Bronchial epithelial cell (primary cell): ENCODE results near the gene MEIS1. TPM values are rescaled to one million over a fixed set of nuclear protein-coding genes. Genes with fewer than 3 reads are reported as not detected.

Experiments used
- DNase-seq: peaks from one replicate; pipeline ENCODE4 v3.0.0-alpha.2; 2010; ENCODE audit warnings: low read depth
- FAIRE-seq: peaks from 2 replicates; lab custom pipeline; 2011; peaks lifted over from hg19 to GRCh38; lab: Jason Lieb, UNC
- H3K27me3 ChIP-seq: 2 replicates; pipeline ENCODE4 v1.5.1; 2011; ENCODE audit warnings: low read length; ENCODE audit not compliant: control insufficient read depth, insufficient read depth
- H3K36me3 ChIP-seq: 2 replicates; pipeline ENCODE4 v1.5.1; 2011; ENCODE audit warnings: low read length; ENCODE audit not compliant: control insufficient read depth, insufficient read depth
- H3K4me3 ChIP-seq: 2 replicates; pipeline ENCODE4 v1.5.1; 2011; ENCODE audit warnings: mild to moderate bottlenecking, low read depth, low read length, control low read depth
- total RNA-seq: library from RNA; depleted of rRNA; stranded (reverse); fragments of >200 nt; gene quantifications from 2 replicates; pipeline ENCODE4 v1.2.1, GENCODE V29; 2014
- TF ChIP-seq, protein P1 (sequence below): IDR thresholded peaks from 2 replicates; pipeline ENCODE4 v1.5.1; 2011; ENCODE audit warnings: mild to moderate bottlenecking, moderate library complexity, low read length, control low read depth, inconsistent platforms; ENCODE audit not compliant: insufficient read depth, severe bottlenecking

The MEIS1 gene
- total RNA-seq, 1 donor from 2014 or later = 28.4 TPM

DNA sequence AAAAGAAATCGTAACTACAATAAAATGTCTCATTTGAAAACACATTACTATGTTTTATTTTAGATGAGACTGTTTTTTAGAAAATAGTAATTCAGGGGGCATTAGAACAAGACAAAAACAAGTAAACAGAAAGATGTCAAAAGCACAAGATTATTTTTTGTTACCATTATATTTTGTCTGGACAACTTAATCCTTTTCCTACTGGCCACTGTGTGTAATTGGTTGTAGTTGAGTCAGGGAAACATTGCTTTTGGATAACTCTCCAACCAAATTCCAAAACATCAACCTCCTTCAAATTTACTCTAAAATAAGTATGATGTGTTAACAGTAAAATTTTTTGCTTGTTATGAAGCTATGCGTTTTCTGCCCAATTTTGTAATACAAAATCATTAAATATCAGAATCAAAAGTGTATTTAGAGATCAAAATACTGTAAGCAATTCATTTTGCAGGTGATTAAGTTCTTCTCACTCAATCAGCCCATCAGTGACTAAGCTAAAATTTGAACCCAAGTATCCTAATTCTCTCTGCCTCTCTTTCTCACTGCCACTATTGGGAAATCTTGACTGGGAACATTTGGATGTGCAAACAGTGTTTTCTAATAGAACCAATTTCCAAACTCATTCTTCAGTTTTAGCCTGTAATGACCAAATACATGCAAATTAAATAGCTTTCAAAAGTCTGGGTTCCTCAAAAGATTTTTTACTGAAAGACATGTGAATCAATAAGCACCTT is 11.4 kb upstream of the MEIS1 start:
- TF ChIP-seq, protein P1, sequence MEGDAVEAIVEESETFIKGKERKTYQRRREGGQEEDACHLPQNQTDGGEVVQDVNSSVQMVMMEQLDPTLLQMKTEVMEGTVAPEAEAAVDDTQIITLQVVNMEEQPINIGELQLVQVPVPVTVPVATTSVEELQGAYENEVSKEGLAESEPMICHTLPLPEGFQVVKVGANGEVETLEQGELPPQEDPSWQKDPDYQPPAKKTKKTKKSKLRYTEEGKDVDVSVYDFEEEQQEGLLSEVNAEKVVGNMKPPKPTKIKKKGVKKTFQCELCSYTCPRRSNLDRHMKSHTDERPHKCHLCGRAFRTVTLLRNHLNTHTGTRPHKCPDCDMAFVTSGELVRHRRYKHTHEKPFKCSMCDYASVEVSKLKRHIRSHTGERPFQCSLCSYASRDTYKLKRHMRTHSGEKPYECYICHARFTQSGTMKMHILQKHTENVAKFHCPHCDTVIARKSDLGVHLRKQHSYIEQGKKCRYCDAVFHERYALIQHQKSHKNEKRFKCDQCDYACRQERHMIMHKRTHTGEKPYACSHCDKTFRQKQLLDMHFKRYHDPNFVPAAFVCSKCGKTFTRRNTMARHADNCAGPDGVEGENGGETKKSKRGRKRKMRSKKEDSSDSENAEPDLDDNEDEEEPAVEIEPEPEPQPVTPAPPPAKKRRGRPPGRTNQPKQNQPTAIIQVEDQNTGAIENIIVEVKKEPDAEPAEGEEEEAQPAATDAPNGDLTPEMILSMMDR = no peak

DNA sequence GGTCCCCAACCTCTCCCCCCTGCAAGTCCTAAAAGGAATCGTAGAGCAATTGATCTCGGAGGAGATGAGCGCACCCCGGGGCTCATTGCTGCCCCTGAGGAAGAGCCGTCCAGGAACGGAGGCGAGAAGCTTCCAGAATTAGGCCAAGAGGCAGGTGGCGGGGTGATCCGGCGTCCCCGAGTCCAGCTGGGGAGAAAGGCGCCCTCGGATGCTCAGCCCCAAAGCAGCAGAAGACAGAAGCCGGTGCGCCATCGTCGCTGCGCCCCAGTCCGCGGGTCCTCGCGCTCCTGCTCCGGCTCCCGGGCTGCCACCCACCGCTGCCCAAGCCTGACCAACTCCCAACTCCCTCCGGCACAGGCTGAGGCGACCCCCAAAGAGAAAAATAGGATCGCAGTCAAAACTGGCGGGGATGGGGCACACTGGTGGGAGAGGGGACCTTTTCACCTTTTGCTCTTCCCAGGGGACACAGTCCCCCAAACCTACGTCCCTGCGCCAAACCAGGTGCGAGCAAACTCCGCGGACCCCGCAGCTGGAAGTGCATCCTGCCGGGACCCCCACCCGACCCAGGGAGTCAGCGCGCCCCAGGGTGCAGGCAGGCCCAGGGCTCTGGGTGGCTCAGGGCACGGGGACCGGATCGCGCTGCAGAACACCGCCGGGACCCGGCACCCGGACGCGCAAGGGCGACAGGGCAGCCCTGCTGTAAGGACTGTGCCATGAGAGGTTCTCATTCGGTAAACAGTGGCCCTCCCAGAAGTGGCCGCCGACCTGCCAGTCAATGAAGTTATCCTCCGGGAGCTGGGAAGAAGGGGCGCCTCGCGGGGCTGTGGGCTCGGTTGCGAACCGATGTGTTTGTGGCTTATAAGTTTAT is 8.4 kb upstream of the MEIS1 start:
- Histone ChIP-seq H3K4me3 (peak overlapping the region; percentile 22), H3K27me3 (peaks cover 2% of the 10 kb centered on the region), H3K36me3 (no peaks in the 10 kb centered on the region)
- DNase-seq (no peak), FAIRE-seq (no peak)
- TF ChIP-seq, protein P1 = no peak

More for the DNA sequence above, 11.4 kb upstream of the MEIS1 start:
- DNase-seq (no peak), FAIRE-seq (no peak)
- Histone ChIP-seq H3K36me3 (no peaks in the 10 kb centered on the region), H3K27me3 (peaks cover 2% of the 10 kb centered on the region), H3K4me3 (no peak overlapping the region)

DNA sequence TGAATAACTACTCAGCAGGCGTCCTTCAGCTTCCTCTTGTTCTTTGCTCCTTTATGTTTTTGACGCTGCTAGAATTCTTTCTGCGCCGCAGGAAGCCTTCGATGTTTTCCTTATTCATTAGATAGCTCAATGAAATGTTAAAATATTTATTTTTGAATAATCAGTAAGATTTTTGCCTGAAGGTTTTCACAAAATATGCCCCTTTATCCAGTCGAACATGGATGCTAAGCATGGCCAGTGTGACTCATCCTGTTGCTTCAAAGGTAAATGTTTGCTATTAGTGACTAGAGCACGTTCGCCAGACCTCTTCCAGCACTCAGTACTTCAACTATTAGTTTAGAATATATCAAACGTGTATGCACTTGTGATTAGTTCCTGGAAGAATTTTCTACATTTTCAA is 7.6 kb upstream of the MEIS1 start:
- DNase-seq = peak; percentile 82
- H3K4me3 ChIP-seq = no peak overlapping the region
- TF ChIP-seq, protein P1 = no peak
- H3K27me3 ChIP-seq = peaks cover 2% of the 10 kb centered on the region
- FAIRE-seq = no peak
- no peaks in the 10 kb centered on the region for H3K36me3 ChIP-seq

DNA sequence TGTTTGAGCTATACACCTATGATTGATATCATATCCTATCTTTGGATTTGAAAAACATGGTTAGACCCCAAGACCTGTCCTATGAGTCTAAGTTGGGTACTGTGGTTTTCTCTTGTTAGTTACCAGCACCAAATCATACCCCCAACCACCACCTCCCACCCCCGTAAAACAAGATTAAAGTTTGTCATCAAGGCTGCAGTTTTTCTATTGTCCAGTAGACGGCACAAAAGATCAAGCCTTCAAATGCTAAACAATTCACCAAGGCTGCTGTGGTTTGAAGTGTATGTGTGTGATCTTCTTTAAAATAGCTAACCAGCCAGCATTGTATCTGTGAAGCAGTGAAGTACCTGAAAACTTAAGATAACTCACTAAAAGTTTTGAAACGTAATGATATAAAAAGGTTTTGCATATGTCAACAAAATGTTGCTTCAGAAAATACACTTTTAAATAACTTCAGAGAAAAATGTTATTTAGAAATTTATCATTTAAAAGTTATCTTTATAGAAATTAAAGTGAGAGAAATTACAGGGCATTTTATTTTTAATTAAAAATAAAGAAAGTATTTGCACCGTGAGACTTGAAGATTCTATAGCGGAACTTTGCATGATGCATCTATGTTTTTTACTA is 5.8 kb upstream of the MEIS1 start:
- H3K36me3 ChIP-seq = no peaks in the 10 kb centered on the region
- no peak overlapping the region for H3K4me3 ChIP-seq
- peaks cover 2% of the 10 kb centered on the region for H3K27me3 ChIP-seq
- peak; percentile 67 for DNase-seq
- no peak for FAIRE-seq
- TF ChIP-seq, protein P1 = peak; percentile 83

DNA sequence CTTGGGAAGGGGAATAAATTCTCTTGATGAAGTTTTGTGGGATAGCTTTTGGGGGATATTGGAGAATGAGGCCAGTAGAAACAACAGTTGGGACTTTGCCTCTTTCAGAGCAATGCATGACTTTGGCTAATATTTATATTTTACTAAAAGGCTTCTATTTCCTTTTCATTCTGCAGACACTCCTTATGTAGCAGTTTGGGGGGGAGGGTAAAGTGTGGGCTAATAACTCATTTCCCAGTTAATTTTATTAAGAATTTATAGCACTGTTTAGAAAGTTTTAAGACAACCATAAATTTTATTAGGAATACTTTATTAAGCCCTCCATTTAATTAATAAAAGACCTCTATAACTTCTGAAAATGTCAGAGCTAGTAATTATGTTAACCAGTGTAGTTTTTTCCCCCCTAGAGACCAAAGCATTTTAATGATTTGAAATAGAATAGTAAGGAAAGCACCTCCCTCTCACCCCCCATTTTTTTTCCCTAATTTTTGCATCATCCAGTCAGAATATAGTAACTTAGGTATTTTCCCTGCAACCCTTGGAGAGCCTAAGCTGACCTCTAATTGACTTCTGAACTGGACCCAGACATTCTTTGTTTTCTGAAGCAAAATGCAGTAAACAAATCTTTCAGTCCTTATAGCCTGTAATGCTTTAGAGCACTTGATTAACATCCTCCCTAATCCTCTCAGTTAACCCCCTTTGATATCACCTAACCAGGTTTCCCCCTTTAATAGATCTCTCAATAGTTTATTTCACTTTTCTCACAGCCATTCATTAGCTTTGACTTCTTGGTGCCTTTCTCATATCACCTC is 5.0 kb upstream of the MEIS1 start:
- H3K27me3 ChIP-seq = peaks cover 2% of the 10 kb centered on the region
- TF ChIP-seq, protein P1 = no peak
- DNase-seq = no peak
- H3K36me3 ChIP-seq = no peaks in the 10 kb centered on the region
- no peak overlapping the region for H3K4me3 ChIP-seq
- FAIRE-seq = no peak
